GM13977 (cell line): Measurements from ENCODE around the gene PIAS1.
"Not testable (repeated sequence)": the region's sequence is repeated elsewhere in the genome, so short reads cannot be mapped to it uniquely, and the experiment has no call there.

ENCODE experiments used
- DNase-seq: peaks from one replicate; pipeline ENCODE4 v3.0.0; 2012; ENCODE audit warnings: low spot score
- CTCF ChIP-seq: IDR thresholded peaks from 2 replicates; pipeline ENCODE4 v1.5.1; 2012; ENCODE audit warnings: mild to moderate bottlenecking, control low read depth; ENCODE audit not compliant: insufficient read depth; ENCODE audit errors: extremely low read depth, missing control alignments
- in situ Hi-C: fragments of 300-500 bp; cut with MboI; formaldehyde crosslinking; loops from one replicate; pipeline ENCODE4 v1.12.0; 2022; ENCODE audit warnings: low sequenced_read_pairs, low pct_unique_long_range_greater_than_20kb, mixed read lengths, inconsistent platforms; ENCODE audit not compliant: unreplicated experiment

Gene PIAS1

DNA sequence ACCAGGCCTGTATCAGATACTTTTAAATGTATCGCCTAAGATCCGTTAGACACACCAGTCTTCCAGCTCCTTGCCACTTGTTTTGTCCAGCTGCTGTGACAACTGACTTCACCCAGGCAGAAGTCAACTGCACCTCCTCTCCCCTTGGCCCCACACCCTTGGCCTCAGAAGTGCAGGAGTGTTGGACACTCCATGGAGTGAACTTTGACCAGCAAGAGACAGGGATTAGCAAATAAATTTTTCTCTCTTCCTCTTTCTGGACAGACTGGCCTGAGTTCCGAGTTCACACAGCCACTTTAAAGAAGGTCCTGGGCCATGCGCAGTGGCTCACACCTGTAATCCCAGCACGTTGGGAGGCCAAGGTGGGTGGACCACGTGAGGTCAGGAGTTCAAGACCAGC lies 178.3 kb downstream of the PIAS1 start:
- no peak for DNase-seq
- TF ChIP-seq CTCF: no peak
- in situ Hi-C loops: no loop called here

- in situ Hi-C loops: no loop called here
- no peak for DNase-seq
- TF ChIP-seq CTCF: no peak
These were observed 178.8 kb downstream of the PIAS1 start for GRCh38 chr15:68232937-68233336.

DNA sequence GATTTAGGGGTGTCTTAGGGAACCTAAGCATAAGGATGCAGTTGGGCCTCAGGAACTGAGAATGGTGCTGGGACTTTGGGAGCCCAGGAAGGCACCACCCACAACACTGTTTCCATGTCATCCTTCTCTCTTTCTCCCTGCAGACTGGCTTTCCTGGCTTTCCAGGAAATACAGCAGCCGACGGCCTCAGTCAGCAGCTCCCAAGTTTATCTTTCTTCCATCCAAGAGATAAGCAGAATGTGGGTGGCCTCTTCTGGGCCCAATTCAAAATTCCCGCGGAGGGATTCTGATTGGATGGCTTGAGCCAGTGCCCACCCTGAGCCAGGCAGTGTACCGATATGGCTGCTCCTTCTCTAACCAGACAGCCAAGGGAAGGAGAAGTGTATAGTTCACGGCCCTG lies 179.9 kb downstream of the PIAS1 start:
- DNase-seq: no peak
- no peak for TF ChIP-seq CTCF
- in situ Hi-C loops: no loop called here

GRCh38 chr15:68234520-68234919 lies 180.4 kb downstream of the PIAS1 start:
- in situ Hi-C loops, DNase-seq: not testable (repeated sequence)

- in situ Hi-C loops: no loop called here
- no peak for TF ChIP-seq CTCF
- DNase-seq: no peak
These were observed 180.9 kb downstream of the PIAS1 start for GRCh38 chr15:68235022-68235421.

DNA sequence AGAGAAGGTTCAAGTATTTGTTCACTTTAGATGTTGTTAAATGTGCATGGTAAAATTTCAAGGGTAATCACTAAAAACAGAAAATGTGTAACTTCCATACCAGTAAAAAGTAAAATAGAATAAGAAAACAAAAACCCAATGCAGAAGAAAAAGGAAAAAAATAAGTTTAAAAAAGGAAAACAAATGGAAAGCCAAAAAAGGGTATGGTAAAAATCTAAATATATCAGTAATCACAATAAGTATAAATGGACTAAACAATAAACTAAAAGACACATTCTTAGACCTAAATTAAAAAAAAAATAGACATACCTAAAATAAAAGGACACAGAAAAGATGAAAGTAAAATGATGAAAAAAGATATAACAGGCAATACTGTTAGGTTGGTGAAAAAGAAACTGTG lies 184.9 kb downstream of the PIAS1 start:
- no peak for TF ChIP-seq CTCF
- DNase-seq: no peak
- in situ Hi-C loops: no loop called here

GRCh38 chr15:68241088-68241935 lies 187.2 kb downstream of the PIAS1 start:
- in situ Hi-C loops: no loop called here
- no peak for DNase-seq
- no peak for TF ChIP-seq CTCF
